ENCODE data around the gene AOC2. TPM values are rescaled to one million over a fixed set of nuclear protein-coding genes. Genes with fewer than 3 reads are reported as not detected.
"Not testable (repeated sequence)": the region's sequence is repeated elsewhere in the genome, so short reads cannot be mapped to it uniquely, and the experiment has no call there.

Gene AOC2
- total and polyA plus RNA-seq, 2 of the 13 experiments (the other 11 are each of a cell fraction or from before 2014, with no cell fraction given), result 1.2 to 3.3 TPM

DNA sequence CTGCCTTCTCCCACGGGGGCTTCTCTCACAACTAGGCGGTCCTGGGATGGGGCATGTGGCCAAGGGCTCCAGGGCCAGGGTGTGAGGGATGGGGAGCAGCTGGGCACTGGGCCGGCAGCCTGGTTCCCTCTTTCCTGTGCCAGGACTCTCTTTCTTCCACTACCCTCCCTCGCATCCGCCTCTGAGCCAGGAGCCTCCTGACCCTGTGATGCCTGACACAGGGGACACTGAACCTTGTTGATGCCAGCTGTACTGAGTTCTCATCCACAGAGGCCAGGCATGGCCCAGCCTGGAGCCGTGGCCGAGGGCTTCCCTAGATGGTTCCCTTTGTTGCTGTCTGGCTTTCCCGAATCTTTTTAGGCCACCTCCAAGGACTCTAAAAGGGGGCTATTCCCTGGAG, 12.1 kb downstream of the AOC2 start:
- POLR2A ChIA-PET, result interaction anchor here (0.8 kb wide), 1 partner anchor 38 kb away, joined by 4 read pairs; no protein-coding TSS in a partner anchor
- DNase-seq (ENCODE audit: low spot score), result not testable (repeated sequence)
- TF ChIP-seq ZNF687 (CRISPR knock-in tag; IDR thresholded peaks at IDR 0.05), result 0 out of 2 replicates have a peak, but pooled peaks have one; percentile 17

DNA sequence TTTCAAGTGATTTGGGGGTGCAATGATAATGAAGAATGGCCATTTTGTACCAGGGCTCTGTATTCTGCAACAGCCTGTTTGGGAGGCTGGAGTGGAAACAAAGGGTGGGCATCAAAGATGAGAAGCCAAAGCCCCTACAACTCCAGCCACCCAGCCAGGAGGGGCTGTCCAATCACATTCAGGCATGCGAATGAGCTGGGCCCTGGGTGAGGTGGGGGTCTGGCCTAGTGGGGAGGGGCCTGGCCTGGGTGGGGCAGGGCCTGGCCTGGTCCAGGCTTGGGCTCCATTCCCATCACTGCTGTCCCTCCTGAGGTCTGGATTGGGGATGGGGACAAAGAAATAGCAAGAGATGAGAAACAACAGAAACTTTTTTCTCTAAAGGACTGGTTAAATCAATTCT, 13.0 kb downstream of the AOC2 start:
- ChIA-PET CTCF (ENCODE audit: low intra/inter-chr PET ratio, low total read pairs) (no interaction called here), POLR2A (interaction anchor here (0.8 kb wide), 1 partner anchor 37 kb away, joined by 4 read pairs; no protein-coding TSS in a partner anchor)
- H3K4me3 ChIP-seq (replicated peaks in 1 of 3; ENCODE audit: insufficient read depth in 1 of 3, low read depth in 2 of 3, low read length in 3 of 3), result no peak overlapping the region
- H3K4me2 ChIP-seq (ENCODE audit: low read depth, low read length), result no peak overlapping the region
- intact Hi-C loops (cut with micrococcal nuclease; ENCODE audit: unreplicated experiment), result no loop called here
- no peaks in the 10 kb centered on the region for H4K20me1 ChIP-seq (ENCODE audit: insufficient read depth, low read length)
- DNase-seq (ENCODE audit: low spot score), result no peak
- FAIRE-seq, result no peak
- in situ Hi-C loops (cut with HindIII; ENCODE audit: extremely low pct_ligation_motif_present, low pct_unique_long_range_greater_than_20kb), result no loop called here
- H3K36me3 ChIP-seq (replicated peaks in 1 of 2; ENCODE audit: control insufficient read depth in 1 of 2, insufficient read depth in 2 of 2, low read length in 2 of 2), result no peaks in the 10 kb centered on the region; a peak in 1 of 5 replicates
- no peaks in the 10 kb centered on the region for H3K27me3 ChIP-seq (ENCODE audit: control insufficient read depth in 1 of 2, insufficient read depth in 2 of 2, low read length in 2 of 2)
- BruUV-seq (replicated peaks), result no TSS peak
- H2AFZ ChIP-seq (ENCODE audit: low read length), result no peak overlapping the region
- peaks cover 48% of the 10 kb centered on the region for H3K4me1 ChIP-seq (ENCODE audit: insufficient read depth, low read length)
- H3K9me3 ChIP-seq (ENCODE audit: low read length), result no peaks in the 10 kb centered on the region
- WGBS (ENCODE audit: low lambda C conversion rate), result 80% methylated on average over 1 of the region's 1 CpG
- no peak overlapping the region for H3K27ac ChIP-seq (ENCODE audit: extremely low read length, insufficient read depth, low read length)
- no peak overlapping the region for H3K9ac ChIP-seq (ENCODE audit: insufficient read depth, low read depth, low read length)
- peaks cover 10% of the 10 kb centered on the region for H3K79me2 ChIP-seq (ENCODE audit: insufficient read depth, low read length)
- no peak for ATAC-seq
- TF ChIP-seq, protein P1, sequence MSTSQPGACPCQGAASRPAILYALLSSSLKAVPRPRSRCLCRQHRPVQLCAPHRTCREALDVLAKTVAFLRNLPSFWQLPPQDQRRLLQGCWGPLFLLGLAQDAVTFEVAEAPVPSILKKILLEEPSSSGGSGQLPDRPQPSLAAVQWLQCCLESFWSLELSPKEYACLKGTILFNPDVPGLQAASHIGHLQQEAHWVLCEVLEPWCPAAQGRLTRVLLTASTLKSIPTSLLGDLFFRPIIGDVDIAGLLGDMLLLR (CRISPR knock-in tag; IDR thresholded peaks at IDR 0.05), result no peak
- no peak for TF ChIP-seq NR2F2 (IDR thresholded peaks at IDR 0.05; ENCODE audit: borderline replicate concordance, low read depth)
- no peak for TF ChIP-seq SRSF4 (IDR thresholded peaks at IDR 0.05; ENCODE audit: low read depth, low read length, poor library complexity, severe bottlenecking)
- no peak for TF ChIP-seq ZXDC (CRISPR knock-in tag; IDR thresholded peaks at IDR 0.05)
- TF ChIP-seq KMT2B (CRISPR knock-in tag; IDR thresholded peaks at IDR 0.05), result no peak
- no peak for TF ChIP-seq SMARCC2 (IDR thresholded peaks at IDR 0.05)
- TF ChIP-seq CHD2 (IDR thresholded peaks at IDR 0.05; ENCODE audit: low read depth, low read length), result no peak
- TF ChIP-seq ZNF264 (CRISPR knock-in tag; IDR thresholded peaks at IDR 0.05), result no peak

More for the DNA sequence above, 12.1 kb downstream of the AOC2 start:
- CTCF ChIA-PET (ENCODE audit: low intra/inter-chr PET ratio, low total read pairs); H3K79me2 ChIP-seq (ENCODE audit: insufficient read depth, low read length); ATAC-seq; H3K36me3 ChIP-seq (replicated peaks in 1 of 2; ENCODE audit: control insufficient read depth in 1 of 2, insufficient read depth in 2 of 2, low read length in 2 of 2); FAIRE-seq; H3K27ac ChIP-seq (ENCODE audit: extremely low read length, insufficient read depth, low read length); in situ Hi-C loops (cut with HindIII; ENCODE audit: extremely low pct_ligation_motif_present, low pct_unique_long_range_greater_than_20kb); H3K4me2 ChIP-seq (ENCODE audit: low read depth, low read length); H3K9ac ChIP-seq (ENCODE audit: insufficient read depth, low read depth, low read length); H3K4me3 ChIP-seq (replicated peaks in 1 of 3; ENCODE audit: insufficient read depth in 1 of 3, low read depth in 2 of 3, low read length in 3 of 3); H3K9me3 ChIP-seq (ENCODE audit: low read length); H3K27me3 ChIP-seq (ENCODE audit: control insufficient read depth in 1 of 2, insufficient read depth in 2 of 2, low read length in 2 of 2); H4K20me1 ChIP-seq (ENCODE audit: insufficient read depth, low read length); H2AFZ ChIP-seq (ENCODE audit: low read length); BruUV-seq (replicated peaks); intact Hi-C loops (cut with micrococcal nuclease; ENCODE audit: unreplicated experiment): not testable (repeated sequence)
- peaks cover 57% of the 10 kb centered on the region for H3K4me1 ChIP-seq (ENCODE audit: insufficient read depth, low read length)
- WGBS (ENCODE audit: low lambda C conversion rate), result 85% methylated on average over 7 of the region's 8 CpGs

Data from HepG2 (cell line).